K562 (cell line): ENCODE data around the gene MAP3K7CL. TPM values are rescaled to one million over a fixed set of nuclear protein-coding genes. Genes with fewer than 3 reads are reported as not detected.

Source experiments
- ATAC-seq: fragments of 200-7000 bp; cut with Tn5 transposase; 3 replicates; pipeline ENCODE4 v1.9.1; 2020; ENCODE audit warnings: moderate library complexity
- BruUV-seq: library from RNA; stranded (reverse); fragments of 400-500 nt; replicated peaks from 2 replicates; lab custom pipeline; 2021; lab: Mats Ljungman, UMichigan
- CTCF ChIA-PET: fragments of 300-600 bp; formaldehyde crosslinking; extraction: SDS; loops from one replicate; lab custom pipeline; 2021; ENCODE audit warnings: low intra/inter-chr PET ratio; lab: Yijun Ruan, JAX
- POLR2A ChIA-PET: fragments of 300-600, 350-650 bp; sonication (Branson Sonifier 250); formaldehyde crosslinking; extraction: SDS; loops from one replicate; lab custom pipeline; 2021; ENCODE audit warnings: antibody characterized with exemption, inconsistent platforms; lab: Yijun Ruan, JAX
- DNase-seq, 4 experiments: peaks; one replicate each; pipeline versions ENCODE4 v3.0.0 to v3.0.0-alpha.2; 2011 to 2018; ENCODE audit warnings: low spot score in 3 of 4, mixed read lengths in 3 of 4; ENCODE audit errors: extremely low read depth in 1 of 4
- FAIRE-seq: peaks from 2 replicates; lab custom pipeline; 2011; peaks lifted over from hg19 to GRCh38; lab: Jason Lieb, UNC
- H2AFZ ChIP-seq: 2 replicates; pipeline ENCODE4 v1.6.0; 2011; ENCODE audit warnings: low read depth, low read length, control low read depth, inconsistent platforms
- H3K27ac ChIP-seq: fragments of 200-600 bp; 3 replicates; pipeline ENCODE4 v1.8.0; 2011; ENCODE audit warnings: low read depth, mild to moderate bottlenecking, control low read depth, inconsistent platforms, low read length, moderate library complexity, mixed read lengths; ENCODE audit errors: extremely low read depth
- H3K27me3 ChIP-seq, 2 experiments: fragments of 300-600 bp in 1 of 2; 2 replicates in 1 of 2; 3 replicates in 1 of 2; pipeline versions ENCODE4 v1.6.0 to v1.8.0; 2011; ENCODE audit warnings: inconsistent platforms in 2 of 2, low read length in 2 of 2, mild to moderate bottlenecking in 1 of 2, mixed read lengths in 1 of 2, moderate library complexity in 1 of 2; ENCODE audit not compliant: control insufficient read depth in 2 of 2, insufficient read depth in 2 of 2
- H3K36me3 ChIP-seq: fragments of 300-600 bp; 3 replicates; pipeline ENCODE4 v1.8.0; 2011; ENCODE audit warnings: mild to moderate bottlenecking, low read length, inconsistent platforms; ENCODE audit not compliant: control insufficient read depth, insufficient read depth
- H3K4me1 ChIP-seq, 2 experiments: fragments of 200-600 bp in 1 of 2; replicated peaks in 1 of 2; 2 replicates in 1 of 2; 3 replicates in 1 of 2; pipeline versions ENCODE4 v1.5.1 to v1.8.0; 2011; ENCODE audit warnings: inconsistent platforms in 2 of 2, low read length in 2 of 2, mild to moderate bottlenecking in 1 of 2, mixed read lengths in 1 of 2, moderate library complexity in 1 of 2; ENCODE audit not compliant: control insufficient read depth in 2 of 2, insufficient read depth in 2 of 2
- H3K4me2 ChIP-seq: 2 replicates; pipeline ENCODE4 v1.6.1; 2011; ENCODE audit warnings: low read length, control low read depth, inconsistent platforms, mixed read lengths; ENCODE audit not compliant: insufficient read depth
- H3K4me3 ChIP-seq: fragments of 200-600 bp; sonication (generic), shearing (Covaris generic); 2 replicates; pipeline ENCODE4 v1.5.1; 2016; ENCODE audit warnings: control low read depth, inconsistent platforms
- H3K79me2 ChIP-seq: fragments of 200-600 bp; 3 replicates; pipeline ENCODE4 v1.8.0; 2011; ENCODE audit warnings: low read length, inconsistent platforms; ENCODE audit not compliant: control insufficient read depth, insufficient read depth
- H3K9ac ChIP-seq, 2 experiments: 2 replicates each; pipeline versions ENCODE4 v1.6.0 to v1.6.1; 2011; ENCODE audit warnings: low read depth in 2 of 2, low read length in 2 of 2, control low read depth in 1 of 2, inconsistent platforms in 1 of 2, mild to moderate bottlenecking in 1 of 2, mixed read lengths in 1 of 2; ENCODE audit not compliant: insufficient read depth in 1 of 2
- H3K9me1 ChIP-seq: one replicate; pipeline ENCODE4 v1.6.0; 2011; ENCODE audit warnings: inconsistent platforms, mild to moderate bottlenecking, low read length, moderate library complexity; ENCODE audit not compliant: control insufficient read depth, insufficient read depth
- H3K9me3 ChIP-seq: replicated peaks from 2 replicates; pipeline ENCODE4 v1.5.1; 2011; ENCODE audit warnings: low read depth, low read length, inconsistent platforms; ENCODE audit not compliant: control insufficient read depth, insufficient read depth
- H4K20me1 ChIP-seq: replicated peaks from 2 replicates; pipeline ENCODE4 v1.6.1; 2011; ENCODE audit warnings: low read length, inconsistent platforms, mixed read lengths; ENCODE audit not compliant: control insufficient read depth, insufficient read depth
- CCNT2 ChIP-seq: IDR thresholded peaks from 2 replicates; pipeline ENCODE4 v1.6.1; 2011; ENCODE audit warnings: borderline replicate concordance, low read depth, mild to moderate bottlenecking, moderate library complexity, mixed read lengths, low read length; ENCODE audit not compliant: insufficient read length; ENCODE audit errors: extremely low read depth
- FOXJ2 ChIP-seq: fragments of 200-800 bp; sonication (Bioruptor generic); IDR thresholded peaks from 2 replicates; pipeline ENCODE4 v1.6.1; 2016; ENCODE audit warnings: missing genetic modification characterization, missing compliant biosample characterization
- GATAD2A ChIP-seq: fragments of 450-650 bp; IDR thresholded peaks from 2 replicates; pipeline ENCODE4 v1.6.1; 2017
- GMEB1 ChIP-seq: fragments of 250-450 bp; sonication (Bioruptor Pico); IDR thresholded peaks from 2 replicates; pipeline ENCODE4 v1.4.0; 2020; ENCODE audit warnings: mild to moderate bottlenecking
- POLR2AphosphoS5 ChIP-seq: IDR thresholded peaks from 2 replicates; pipeline ENCODE4 v1.6.1; 2011; ENCODE audit warnings: mild to moderate bottlenecking, low read depth, low read length, moderate library complexity; ENCODE audit not compliant: control insufficient read depth, insufficient read depth
- RBBP5 ChIP-seq: fragments of 200-600 bp; sonication (generic); IDR thresholded peaks from 2 replicates; pipeline ENCODE4 v1.6.1; 2012; ENCODE audit warnings: borderline replicate concordance, mild to moderate bottlenecking, low read length, control low read depth, inconsistent platforms; ENCODE audit not compliant: insufficient read depth, poor library complexity, severe bottlenecking
- SMARCC2 ChIP-seq: fragments of 450-650 bp; IDR thresholded peaks from 2 replicates; pipeline ENCODE4 v1.6.1; 2017; ENCODE audit warnings: antibody characterized with exemption, moderate library complexity, mild to moderate bottlenecking, low read depth
- TAF15 ChIP-seq: fragments of 200-400 bp; formaldehyde crosslinking; IDR thresholded peaks from 2 replicates; pipeline ENCODE4 v1.6.1; 2017; ENCODE audit warnings: mild to moderate bottlenecking, low read depth, low read length, moderate library complexity
- ZNF134 ChIP-seq: fragments of 250-450 bp; sonication (Bioruptor Pico); conservative IDR thresholded peaks from 2 replicates; pipeline ENCODE4 v1.4.0; 2020
- ZNF224 ChIP-seq: sonication (generic); formaldehyde crosslinking; IDR thresholded peaks from 2 replicates; pipeline ENCODE4 v1.8.0; 2022; ENCODE audit warnings: mild to moderate bottlenecking, missing genetic modification reagents
- WGBS: fragments of 100-300 bp; shearing (Covaris generic); methylation state at CpG from one replicate; pipeline ENCODE4 v1.1.6; 2016; ENCODE audit warnings: low coverage, mixed read lengths; ENCODE audit not compliant: insufficient coverage; ENCODE audit errors: missing lambda C conversion rate; 5-methylcytosine and 5-hydroxymethylcytosine counted together
- in situ Hi-C: fragments of 300-500 bp; cut with MboI; formaldehyde crosslinking; loops from 4 replicates; pipeline ENCODE4 v1.15.0; 2018; ENCODE audit warnings: inconsistent platforms, mixed read lengths
- intact Hi-C: fragments of 100-400 bp; cut with micrococcal nuclease; formaldehyde crosslinking; loops from 2 replicates; pipeline ENCODE4 v1.14.2; 2022
- polyA plus RNA-seq, 8 experiments: library from polyadenylated mRNA; depleted of rRNA in 4 of 8; stranded (reverse) in 5 of 8; unstranded in 3 of 8; fragments of >200 nt; fragmentation: Nextera tagmentation in 2 of 8; fragmentation: Illumina TruSeq in 1 of 8; extraction: Ambion mirVana in 2 of 8; extraction: Trizol in 1 of 8; gene quantifications; 2 replicates each; pipeline versions ENCODE4 v1.2.1 to v1.2.3, GENCODE V29; 2011 to 2014; ENCODE audit warnings: inconsistent platforms in 1 of 8, missing spikeins in 1 of 8
- total RNA-seq, 7 experiments: library from RNA; depleted of rRNA in 6 of 7; stranded (reverse); fragments of >200 nt in 6 of 7; fragmentation: Illumina TruSeq in 2 of 7; extraction: Trizol in 2 of 7; gene quantifications; 2 replicates each; pipeline versions ENCODE4 v1.2.1 to v1.2.3, GENCODE V29; 2011 to 2021; ENCODE audit warnings: low replicate concordance in 1 of 7

MAP3K7CL gene
- total and polyA plus RNA-seq, 9 of the 15 experiments (the other 6 are each of a cell fraction or from before 2014, with no cell fraction given) = 0.13 to 0.15 (median 0.14) TPM; not detected in 6

GRCh38 chr21:29174607-29175013, 44.2 kb downstream of the MAP3K7CL start:
- Histone ChIP-seq H3K27me3 (peaks cover 9 to 20% of the 10 kb centered on the region in 2 experiments), H2AFZ (no peak overlapping the region), H3K4me3 (no peak overlapping the region), H3K9me1 (no peaks in the 10 kb centered on the region), H3K36me3 (no peaks in the 10 kb centered on the region), H3K4me1 (no peaks in the 10 kb centered on the region), H3K4me2 (no peak overlapping the region), H3K9ac (no peak overlapping the region), H4K20me1 (no peaks in the 10 kb centered on the region), H3K79me2 (no peaks in the 10 kb centered on the region), H3K27ac (no peak overlapping the region), H3K9me3 (no peaks in the 10 kb centered on the region)
- FAIRE-seq (no peak), ATAC-seq (no peak), DNase-seq (no peak)
- ChIA-PET POLR2A (no interaction called here), CTCF (no interaction called here)
- intact Hi-C loops = no loop called here
- 0% methylated on average over 9 of the region's 9 CpGs for WGBS
- BruUV-seq = no TSS peak
- in situ Hi-C loops = no loop called here
- TF ChIP-seq TAF15 (no peak), RBBP5 (no peak), GMEB1 (no peak), SMARCC2 (no peak), CCNT2 (no peak), ZNF224 (CRISPR knock-in tag) (no peak), FOXJ2 (tag) (no peak), GATAD2A (no peak), POLR2AphosphoS5 (no peak), ZNF134 (CRISPR knock-in tag) (no peak)
